Left ventricle myocardium inferior (tissue), 1 donor: ENCODE measurements around the gene UBE2C. TPM values are rescaled to one million over a fixed set of nuclear protein-coding genes. Genes with fewer than 3 reads are reported as not detected.

Experiments used
- DNase-seq: peaks from one replicate; pipeline ENCODE4 v3.0.0-alpha.2; 2020
- H3K27ac ChIP-seq: fragments of 200-600 bp; replicated peaks from 2 replicates; pipeline ENCODE4 v1.8.0; 2021
- H3K27me3 ChIP-seq: fragments of 200-600 bp; 2 replicates; pipeline ENCODE4 v1.8.0; 2021; ENCODE audit warnings: low read depth
- H3K36me3 ChIP-seq: fragments of 200-600 bp; 2 replicates; pipeline ENCODE4 v1.8.0; 2021
- H3K4me1 ChIP-seq: fragments of 200-600 bp; 2 replicates; pipeline ENCODE4 v1.8.0; 2021
- H3K4me3 ChIP-seq: fragments of 200-600 bp; 2 replicates; pipeline ENCODE4 v1.8.0; 2021; ENCODE audit warnings: mild to moderate bottlenecking, moderate library complexity
- H3K9me3 ChIP-seq: fragments of 200-600 bp; replicated peaks from 2 replicates; pipeline ENCODE4 v1.8.0; 2021
- CTCF ChIP-seq: fragments of 200-600 bp; IDR thresholded peaks from 2 replicates; pipeline ENCODE4 v1.8.0; 2021; ENCODE audit warnings: antibody characterized with exemption, mild to moderate bottlenecking, borderline replicate concordance
- intact Hi-C: fragments of 100-400 bp; cut with micrococcal nuclease; formaldehyde crosslinking; loops from one replicate; pipeline ENCODE4 v1.11.0; 2022
- total RNA-seq: library from RNA; stranded (reverse); fragmentation: NEBNext Ultra II Directional; extraction: Animal tissue kit (Norgen Biotek cat#: 25700); gene quantifications from one replicate; pipeline ENCODE4 v1.2.1, GENCODE V29; 2021
- donor health status: DM: no; HTN: yes; CAD: no; lungs with severe emphysema.

UBE2C gene
- total RNA-seq, 1 donor from 2014 or later = 0.91 TPM

GRCh38 chr20:45801851-45802250, 10.6 kb upstream of the UBE2C start:
- no peak for DNase-seq
- Histone ChIP-seq H3K4me1 (peaks cover 10% of the 10 kb centered on the region), H3K9me3 (no peaks in the 10 kb centered on the region), H3K27me3 (no peaks in the 10 kb centered on the region), H3K4me3 (no peak overlapping the region), H3K36me3 (peaks cover 64% of the 10 kb centered on the region), H3K27ac (no peak overlapping the region)
- TF ChIP-seq CTCF = no peak
- intact Hi-C loops = no loop called here

GRCh38 chr20:45810191-45810970, 2.1 kb upstream of the UBE2C start:
- peaks cover 61% of the 10 kb centered on the region for H3K36me3 ChIP-seq

GRCh38 chr20:45813006-45813340, 529 bp downstream of the UBE2C start:
- intact Hi-C loops = no loop called here

More at GRCh38 chr20:45810191-45810970, 2.1 kb upstream of the UBE2C start:
- H3K4me1 ChIP-seq = peaks cover 15% of the 10 kb centered on the region
- DNase-seq = no peak
- H3K27ac ChIP-seq = no peak overlapping the region
- intact Hi-C loops = no loop called here
- H3K9me3 ChIP-seq = no peaks in the 10 kb centered on the region
- H3K4me3 ChIP-seq = no peak overlapping the region
- no peak for TF ChIP-seq CTCF
- no peaks in the 10 kb centered on the region for H3K27me3 ChIP-seq

GRCh38 chr20:45813489-45813888, 1.0 kb downstream of the UBE2C start:
- Histone ChIP-seq H3K4me3 (no peak overlapping the region), H3K9me3 (no peaks in the 10 kb centered on the region), H3K36me3 (peaks cover 30% of the 10 kb centered on the region), H3K27ac (no peak overlapping the region), H3K27me3 (no peaks in the 10 kb centered on the region), H3K4me1 (peaks cover 15% of the 10 kb centered on the region)
- intact Hi-C loops = no loop called here
- no peak for DNase-seq
- TF ChIP-seq CTCF = no peak

More at GRCh38 chr20:45813006-45813340, 529 bp downstream of the UBE2C start:
- H3K27ac ChIP-seq = no peak overlapping the region
- no peak for TF ChIP-seq CTCF
- peaks cover 35% of the 10 kb centered on the region for H3K36me3 ChIP-seq
- H3K27me3 ChIP-seq = no peaks in the 10 kb centered on the region
- H3K4me1 ChIP-seq = peaks cover 15% of the 10 kb centered on the region
- DNase-seq = no peak
- peak overlapping the region; percentile 71 for H3K4me3 ChIP-seq
- H3K9me3 ChIP-seq = no peaks in the 10 kb centered on the region

- no peak overlapping the region for H3K27ac ChIP-seq
- H3K4me3 ChIP-seq = no peak overlapping the region
- no peak for TF ChIP-seq CTCF
- no peaks in the 10 kb centered on the region for H3K9me3 ChIP-seq
- H3K36me3 ChIP-seq = peaks cover 21% of the 10 kb centered on the region
- intact Hi-C loops = no loop called here
- H3K4me1 ChIP-seq = peaks cover 15% of the 10 kb centered on the region
- DNase-seq = no peak
- no peaks in the 10 kb centered on the region for H3K27me3 ChIP-seq
These were observed 1.9 kb downstream of the UBE2C start for GRCh38 chr20:45814314-45814713.
